ENCODE results near the gene MPC1L. TPM values are rescaled to one million over a fixed set of nuclear protein-coding genes. Genes with fewer than 3 reads are reported as not detected.

The MPC1L gene
- total and polyA plus RNA-seq, 2 of the 8 experiments (the other 6 are each of a cell fraction or from before 2014, with no cell fraction given), result not detected

DNA sequence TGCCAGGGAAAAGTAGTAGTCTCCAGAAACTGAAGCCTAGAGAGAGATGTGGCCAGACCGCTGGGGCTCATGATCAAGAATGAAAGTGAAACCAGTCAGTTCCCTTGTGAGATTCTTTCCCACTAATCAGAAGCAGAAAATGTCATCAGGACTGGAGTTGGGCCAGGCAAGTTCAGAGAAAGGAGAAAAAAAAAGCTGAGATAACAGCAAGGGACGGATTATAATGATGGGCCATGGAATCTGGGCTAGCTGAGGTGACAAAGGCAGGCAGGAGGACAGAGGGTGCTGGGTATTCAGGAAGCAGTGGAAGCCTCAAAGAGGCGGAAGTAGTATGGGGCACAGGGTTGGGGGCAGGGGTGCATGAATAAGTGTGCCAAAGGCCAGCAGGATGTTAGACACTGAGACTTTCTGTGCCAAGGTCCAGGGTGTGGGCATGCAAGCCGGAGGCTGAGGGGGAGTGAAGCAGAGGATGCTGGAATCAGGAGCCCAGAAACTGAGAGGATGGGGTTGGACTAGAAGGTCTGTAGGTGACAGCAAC, 21.7 kb downstream of the MPC1L start:
- FAIRE-seq, result no peak
- TF ChIP-seq KDM5A (IDR thresholded peaks at IDR 0.05; ENCODE audit: low read length) (no peak), KDM1A (IDR thresholded peaks at IDR 0.05; ENCODE audit: borderline replicate concordance, low read length) (no peak), CBX8 (IDR thresholded peaks at IDR 0.05; ENCODE audit: borderline replicate concordance, low read depth, low read length) (no peak), SP1 (IDR thresholded peaks at IDR 0.05; ENCODE audit: low read depth, low read length) (no peak), TAF1 (IDR thresholded peaks at IDR 0.05; ENCODE audit: low read depth, low read length) (no peak)

More for the DNA sequence above, 21.7 kb downstream of the MPC1L start:
- H3K14ac ChIP-seq (ENCODE audit: insufficient read length), result no peak overlapping the region
- no peak overlapping the region for H3K18ac ChIP-seq (ENCODE audit: extremely low read depth, low read length)
- DNase-seq (ENCODE audit: low read depth in 1 of 2, low spot score in 2 of 2), result no peak
- no peak overlapping the region for H4K5ac ChIP-seq (ENCODE audit: insufficient read length, low read depth, low read length)
- H2BK20ac ChIP-seq (ENCODE audit: low read length), result no peak overlapping the region
- H3K56ac ChIP-seq (replicated peaks; ENCODE audit: insufficient read length, low read depth, low read length), result no peak overlapping the region
- H2AK5ac ChIP-seq (ENCODE audit: low read depth, low read length), result no peak overlapping the region
- H3K4ac ChIP-seq (replicated peaks; ENCODE audit: insufficient read length, low read depth, low read length), result no peak overlapping the region
- WGBS, 2 experiments (ENCODE audit: extremely low coverage in 1 of 2, insufficient coverage in 1 of 2, insufficient read length in 1 of 2, insufficient replicate concordance in 2 of 2, low coverage in 1 of 2, low lambda C conversion rate in 2 of 2, missing lambda C conversion rate in 1 of 2), result 86% methylated on average over 4 of the region's 4 CpGs; no CpG with 5 or more reads in 1 of the 2 experiments
- H4K91ac ChIP-seq (replicated peaks; ENCODE audit: insufficient read length, low read length), result no peak overlapping the region
- no peak overlapping the region for H4K8ac ChIP-seq (ENCODE audit: extremely low read depth, insufficient read depth, low read length)
- H3K9me3 ChIP-seq (ENCODE audit: insufficient read depth in 2 of 2, low read depth in 1 of 2, low read length in 1 of 2), result no peaks in the 10 kb centered on the region
- H3K4me2 ChIP-seq (ENCODE audit: insufficient read depth in 1 of 2, low read depth in 2 of 2, low read length in 2 of 2), result peak overlapping the region in 1 of 2 experiments; percentile 44; a peak in 3 of 4 replicates
- no peak overlapping the region for H3K27ac ChIP-seq (ENCODE audit: low read depth, low read length)
- no peak overlapping the region for H2BK15ac ChIP-seq (ENCODE audit: low read length)
- ChIA-PET POLR2A (ENCODE audit: partially characterized antibody) (no interaction called here), CTCF (ENCODE audit: partially characterized antibody) (no interaction called here)
- no peak overlapping the region for H2BK12ac ChIP-seq (ENCODE audit: low read depth, low read length)
- no peak overlapping the region for H2AFZ ChIP-seq (ENCODE audit: low read length)
- no peak overlapping the region for H2BK5ac ChIP-seq (ENCODE audit: low read depth, low read length)
- H3K79me2 ChIP-seq (ENCODE audit: control insufficient read depth in 1 of 2, insufficient read depth in 2 of 2, low read length in 2 of 2), result peaks cover 0 to 14% of the 10 kb centered on the region in 2 experiments; a peak in 2 of 4 replicates
- peaks cover 0 to 7% of the 10 kb centered on the region in 2 experiments for H4K20me1 ChIP-seq (replicated peaks in 1 of 2; ENCODE audit: control insufficient read depth in 1 of 2, insufficient read depth in 2 of 2, low read length in 2 of 2)
- H3K36me3 ChIP-seq (ENCODE audit: control insufficient read depth in 2 of 4, insufficient read depth in 4 of 4, low read length in 3 of 4), result peaks cover 0 to 10% (median 0%) of the 10 kb centered on the region in 4 experiments; a peak in 2 of 8 replicates
- 0 out of 2 replicates have a peak, but pooled peaks cover 2% of the 10 kb centered on the region for H3K79me1 ChIP-seq (ENCODE audit: low read depth, low read length)
- H3K4me3 ChIP-seq (ENCODE audit: extremely low read depth in 1 of 4, insufficient read depth in 2 of 4, low read depth in 3 of 4, low read length in 4 of 4), result peak overlapping the region in 1 of 4 experiments; percentile 10; a peak in 1 of 8 replicates
- 0 out of 7 replicates have a peak overlapping the region, but pooled peaks of 1 of the 4 experiments have one; percentile 19 for H3K9ac ChIP-seq (replicated peaks in 1 of 4; ENCODE audit: extremely low read depth in 1 of 4, low read depth in 3 of 4, low read length in 3 of 4)
- H3K23ac ChIP-seq (ENCODE audit: insufficient read length), result no peak overlapping the region
- H3K27me3 ChIP-seq (replicated peaks in 1 of 4; ENCODE audit: control insufficient read depth in 3 of 4, extremely low read depth in 1 of 4, insufficient read depth in 3 of 4, low read length in 3 of 4), result no peaks in the 10 kb centered on the region
- H3K23me2 ChIP-seq (ENCODE audit: low read depth, low read length), result peaks cover 5% of the 10 kb centered on the region
- H3K4me1 ChIP-seq (replicated peaks in 1 of 4; ENCODE audit: control insufficient read depth in 3 of 4, insufficient read depth in 4 of 4, low read length in 3 of 4), result peaks cover 0 to 3% (median 0%) of the 10 kb centered on the region in 4 experiments; a peak in 2 of 7 replicates
- no peak overlapping the region for H2BK120ac ChIP-seq (replicated peaks; ENCODE audit: low read depth, low read length)
